Skeletal muscle satellite cell (primary cell): ENCODE measurements around the gene SLC35G2.

ENCODE experiments used
- H3K27me3 ChIP-seq: 2 replicates; pipeline ENCODE4 v1.7.0; 2013; ENCODE audit warnings: low read length; ENCODE audit not compliant: control insufficient read depth, insufficient read depth
- H3K36me3 ChIP-seq: 2 replicates; pipeline ENCODE4 v1.7.0; 2013; ENCODE audit warnings: mild to moderate bottlenecking, control low read depth, low read length; ENCODE audit not compliant: insufficient read depth
- H3K4me1 ChIP-seq: 2 replicates; pipeline ENCODE4 v1.7.0; 2013; ENCODE audit warnings: low read length; ENCODE audit not compliant: control insufficient read depth, insufficient read depth
- H3K4me2 ChIP-seq: 2 replicates; pipeline ENCODE4 v1.7.0; 2013; ENCODE audit warnings: mild to moderate bottlenecking, low read length
- H3K4me3 ChIP-seq: 2 replicates; pipeline ENCODE4 v1.7.0; 2013; ENCODE audit warnings: low read length
- H3K9ac ChIP-seq: 2 replicates; pipeline ENCODE4 v1.7.0; 2013; ENCODE audit warnings: mild to moderate bottlenecking, low read depth, low read length, moderate library complexity
- H3K9me3 ChIP-seq: replicated peaks from 2 replicates; pipeline ENCODE4 v1.7.0; 2013; ENCODE audit warnings: mild to moderate bottlenecking, control low read depth, low read length

Gene SLC35G2

DNA sequence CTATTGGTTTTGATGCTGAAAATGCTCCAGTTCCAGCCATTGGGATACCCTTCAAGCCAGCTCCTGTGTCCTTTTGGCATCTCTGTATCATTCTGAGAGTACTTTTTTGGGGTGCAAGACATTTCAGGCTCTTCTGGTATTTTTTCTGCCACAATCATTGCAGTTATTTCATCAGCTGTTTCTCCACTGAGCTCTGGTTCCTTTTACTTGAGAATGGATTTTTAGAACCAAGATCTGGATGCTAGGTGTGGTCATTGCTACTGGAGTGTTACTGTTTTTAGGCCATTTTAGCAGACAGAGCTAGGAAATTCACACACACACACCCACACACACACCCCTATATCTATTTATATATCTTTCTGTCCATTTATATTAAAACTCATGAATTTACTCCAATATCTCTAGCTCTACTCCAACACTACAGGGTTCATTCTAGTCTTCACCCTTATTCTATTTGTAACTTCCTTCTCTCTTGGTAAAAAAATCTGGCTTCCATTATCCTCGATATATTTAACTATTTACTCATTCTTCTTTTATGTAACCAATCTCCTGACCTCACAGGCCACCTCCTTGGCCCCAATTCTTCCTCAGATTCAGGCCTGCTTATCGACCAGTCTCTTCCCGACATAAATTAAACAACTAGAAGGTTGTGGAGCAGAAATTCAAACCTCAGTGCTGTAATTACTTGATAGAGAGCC, 17.0 kb downstream of the SLC35G2 start:
- Histone ChIP-seq H3K36me3 (no peaks in the 10 kb centered on the region), H3K27me3 (no peaks in the 10 kb centered on the region), H3K9ac (no peak overlapping the region), H3K4me1 (peaks cover 16% of the 10 kb centered on the region), H3K4me3 (no peak overlapping the region), H3K9me3 (no peaks in the 10 kb centered on the region), H3K4me2 (no peak overlapping the region)

DNA sequence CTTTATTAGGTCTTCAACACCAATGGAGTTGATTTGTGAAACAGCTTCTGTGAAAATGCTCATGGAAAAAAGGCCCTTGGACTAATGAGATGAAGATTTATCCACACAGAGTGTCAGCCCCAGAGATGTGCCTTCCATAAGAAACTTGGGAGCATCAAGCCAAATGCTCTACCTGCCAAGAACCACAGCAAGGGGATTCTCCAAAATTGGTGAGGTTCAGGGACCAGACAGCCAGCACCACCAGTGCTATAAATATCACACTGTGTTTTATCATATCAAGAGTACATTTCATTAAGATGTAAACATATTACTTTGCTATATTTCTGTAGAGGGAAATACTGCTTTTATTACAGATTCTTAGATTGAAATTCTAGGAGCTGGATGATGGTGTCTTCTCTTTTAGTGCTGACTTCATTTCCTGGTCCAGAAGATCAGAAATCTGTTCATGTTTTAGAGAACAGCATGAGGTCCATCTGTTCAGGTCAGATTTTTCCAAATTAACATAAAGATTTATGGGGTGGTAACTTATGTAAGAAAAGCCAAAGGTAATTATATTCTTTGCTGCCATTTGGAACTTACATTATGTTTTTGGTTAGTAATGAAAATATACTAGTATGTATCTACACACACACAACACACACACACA, 17.7 kb downstream of the SLC35G2 start:
- no peaks in the 10 kb centered on the region for H3K9me3 ChIP-seq
- no peak overlapping the region for H3K4me2 ChIP-seq
- H3K36me3 ChIP-seq, result no peaks in the 10 kb centered on the region
- H3K27me3 ChIP-seq, result no peaks in the 10 kb centered on the region
- H3K9ac ChIP-seq, result no peak overlapping the region
- peaks cover 16% of the 10 kb centered on the region for H3K4me1 ChIP-seq
- H3K4me3 ChIP-seq, result no peak overlapping the region

DNA sequence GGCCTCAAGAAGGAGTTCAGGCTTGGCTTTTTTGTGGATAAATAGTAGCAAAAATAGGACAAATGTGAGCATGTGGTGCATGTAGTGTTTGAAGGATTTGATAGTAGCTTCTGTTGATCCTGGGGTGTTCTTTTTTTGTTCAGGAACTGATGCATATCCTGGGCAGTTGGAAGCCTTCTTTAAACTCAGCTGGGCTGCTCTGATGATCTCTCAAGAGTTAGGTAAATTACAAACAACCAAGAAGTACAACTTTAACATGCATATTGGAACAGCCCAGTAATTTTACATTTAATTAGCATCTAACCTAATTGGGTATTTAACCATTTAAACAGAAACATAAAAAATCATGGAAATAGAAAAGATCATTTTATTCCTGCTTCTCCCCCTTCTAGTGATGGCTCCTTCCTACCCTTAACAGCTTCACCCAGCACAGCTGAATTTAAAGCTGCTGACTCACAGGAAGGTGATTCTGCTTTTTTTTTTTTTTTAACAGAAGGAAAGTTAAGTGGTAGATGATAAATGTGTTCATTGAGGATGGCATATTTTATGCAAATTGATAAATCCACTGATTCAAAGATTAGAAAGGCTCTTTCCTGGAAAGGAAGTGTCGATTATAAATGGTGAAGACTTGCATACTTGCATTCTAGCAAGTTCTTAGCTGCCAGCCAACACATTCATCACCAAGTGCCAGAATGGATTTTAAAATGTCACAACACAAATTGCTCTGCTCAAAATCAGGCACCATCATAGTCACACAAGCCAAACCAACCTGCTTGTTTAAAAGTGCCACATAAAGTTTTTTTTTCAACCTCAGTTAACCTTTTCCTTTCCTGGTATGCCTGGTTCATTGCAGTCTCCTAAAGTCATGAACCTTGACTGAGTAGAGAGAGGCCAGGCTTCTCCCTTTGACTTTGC, 20.0 kb downstream of the SLC35G2 start:
- Histone ChIP-seq H3K4me3 (no peak overlapping the region), H3K36me3 (peaks cover 3% of the 10 kb centered on the region), H3K4me1 (peaks cover 16% of the 10 kb centered on the region), H3K9ac (no peak overlapping the region), H3K9me3 (no peaks in the 10 kb centered on the region), H3K4me2 (peak overlapping the region; percentile 28), H3K27me3 (no peaks in the 10 kb centered on the region)

DNA sequence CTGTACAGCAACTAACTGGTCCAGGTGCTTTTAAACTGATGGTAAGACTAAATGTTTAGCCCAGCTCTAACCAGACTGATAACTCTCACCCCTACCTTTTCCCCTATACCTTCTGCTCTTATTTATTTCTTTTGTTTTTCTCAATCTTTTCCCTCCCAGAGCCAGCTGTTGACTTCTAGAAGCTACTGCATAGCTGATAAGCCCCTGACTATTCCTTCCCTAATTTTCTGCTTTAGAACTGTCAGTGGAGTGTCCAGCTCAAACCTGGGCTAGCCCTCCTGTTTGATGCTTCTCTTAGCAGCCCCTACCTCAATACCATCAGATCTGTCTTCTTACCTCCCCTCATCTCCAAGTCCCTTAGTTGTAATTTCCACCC, 20.6 kb downstream of the SLC35G2 start:
- H3K4me2 ChIP-seq, result no peak overlapping the region
- no peak overlapping the region for H3K9ac ChIP-seq
- peaks cover 3% of the 10 kb centered on the region for H3K36me3 ChIP-seq
- H3K9me3 ChIP-seq, result no peaks in the 10 kb centered on the region
- H3K4me1 ChIP-seq, result peaks cover 16% of the 10 kb centered on the region
- H3K4me3 ChIP-seq, result no peak overlapping the region
- no peaks in the 10 kb centered on the region for H3K27me3 ChIP-seq

DNA sequence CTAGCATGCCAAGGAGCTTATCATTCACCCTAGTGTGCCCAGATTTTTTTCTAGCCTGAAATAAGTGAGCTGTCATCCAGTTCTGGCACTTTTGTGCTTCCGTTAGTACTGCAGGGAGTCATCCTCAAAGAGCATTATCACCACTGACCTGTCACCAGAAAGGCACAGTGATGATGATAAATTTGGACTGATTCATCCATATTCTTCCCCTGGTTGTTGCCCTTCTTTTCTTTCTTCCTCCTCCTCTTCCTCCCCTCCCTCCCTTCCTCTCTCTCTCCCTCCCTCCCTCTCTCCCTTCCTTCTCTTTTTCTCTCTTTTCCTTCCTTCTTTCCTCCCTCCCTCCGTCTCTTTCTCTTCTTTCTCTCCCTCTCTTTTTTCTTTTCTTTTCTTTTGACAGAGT, 21.3 kb downstream of the SLC35G2 start:
- no peak overlapping the region for H3K4me3 ChIP-seq
- no peak overlapping the region for H3K9ac ChIP-seq
- no peaks in the 10 kb centered on the region for H3K27me3 ChIP-seq
- peaks cover 3% of the 10 kb centered on the region for H3K36me3 ChIP-seq
- no peak overlapping the region for H3K4me2 ChIP-seq
- H3K4me1 ChIP-seq, result peaks cover 16% of the 10 kb centered on the region
- H3K9me3 ChIP-seq, result no peaks in the 10 kb centered on the region

DNA sequence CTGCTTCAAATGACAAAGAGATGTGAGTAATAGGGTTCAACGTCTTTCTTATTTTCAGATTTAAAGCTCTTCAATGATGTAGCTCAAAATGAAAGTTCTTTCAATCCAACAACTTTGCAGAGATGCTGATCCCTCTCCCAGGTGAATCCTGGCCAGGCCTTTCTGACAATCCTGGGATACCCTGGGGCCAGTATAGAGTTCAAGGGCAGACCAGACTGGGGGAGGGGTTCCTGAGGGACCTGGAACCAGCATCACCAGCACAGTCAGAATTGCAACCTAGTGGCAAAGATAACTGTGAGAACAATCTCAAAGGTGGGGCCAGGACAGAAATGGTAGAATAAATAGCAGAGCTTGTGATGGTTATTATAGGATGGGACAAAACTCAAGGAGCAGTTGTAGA, 23.4 kb downstream of the SLC35G2 start:
- no peak overlapping the region for H3K4me2 ChIP-seq
- H3K36me3 ChIP-seq, result peaks cover 3% of the 10 kb centered on the region
- H3K4me3 ChIP-seq, result no peak overlapping the region
- H3K27me3 ChIP-seq, result no peaks in the 10 kb centered on the region
- peaks cover 16% of the 10 kb centered on the region for H3K4me1 ChIP-seq
- H3K9me3 ChIP-seq, result no peaks in the 10 kb centered on the region
- H3K9ac ChIP-seq, result no peak overlapping the region

DNA sequence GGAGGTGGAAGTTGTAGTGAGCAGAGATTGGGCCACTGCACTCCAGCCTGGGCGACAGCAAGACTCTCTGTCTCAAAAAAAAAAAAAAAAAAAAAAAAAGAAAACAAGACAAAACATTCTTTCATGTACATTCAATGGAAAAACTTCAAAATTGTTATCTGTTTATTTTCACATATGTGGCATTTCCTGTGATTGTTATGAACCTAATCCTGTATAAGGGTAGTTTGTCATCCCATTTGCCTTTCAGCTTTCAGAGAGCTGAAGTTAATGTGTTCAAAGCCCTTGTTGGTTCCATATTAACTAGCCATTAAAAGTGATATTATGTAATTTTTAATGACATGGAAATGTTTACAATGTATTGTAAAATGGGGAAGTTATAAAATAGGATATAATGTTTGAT, 25.8 kb downstream of the SLC35G2 start:
- no peak overlapping the region for H3K9ac ChIP-seq
- H3K27me3 ChIP-seq, result no peaks in the 10 kb centered on the region
- H3K36me3 ChIP-seq, result peaks cover 3% of the 10 kb centered on the region
- peaks cover under 1% of the 10 kb centered on the region for H3K4me1 ChIP-seq
- no peaks in the 10 kb centered on the region for H3K9me3 ChIP-seq
- no peak overlapping the region for H3K4me2 ChIP-seq
- H3K4me3 ChIP-seq, result no peak overlapping the region

DNA sequence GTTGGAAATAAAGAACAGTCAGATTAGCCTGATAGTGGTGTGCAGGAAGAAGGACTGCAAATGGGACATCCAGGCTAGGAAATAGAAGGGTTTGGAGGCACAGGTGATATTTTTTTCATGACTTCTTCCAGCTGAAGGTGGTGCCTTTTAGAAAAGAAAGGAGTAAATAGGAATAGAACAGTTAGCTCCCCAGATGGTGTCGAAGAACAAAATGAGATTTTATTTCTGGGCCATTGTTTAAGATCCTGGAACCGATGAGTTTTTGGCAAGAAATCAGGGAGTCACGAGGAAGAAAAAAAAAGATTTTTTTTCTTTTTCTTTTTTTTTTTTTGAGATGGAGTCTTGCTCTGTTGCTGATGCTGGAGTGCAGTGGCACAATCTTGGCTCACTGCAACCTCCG, 33.3 kb downstream of the SLC35G2 start:
- no peaks in the 10 kb centered on the region for H3K4me1 ChIP-seq
- H3K9ac ChIP-seq, result no peak overlapping the region
- no peaks in the 10 kb centered on the region for H3K36me3 ChIP-seq
- no peak overlapping the region for H3K4me2 ChIP-seq
- no peaks in the 10 kb centered on the region for H3K27me3 ChIP-seq
- H3K9me3 ChIP-seq, result no peaks in the 10 kb centered on the region
- no peak overlapping the region for H3K4me3 ChIP-seq

DNA sequence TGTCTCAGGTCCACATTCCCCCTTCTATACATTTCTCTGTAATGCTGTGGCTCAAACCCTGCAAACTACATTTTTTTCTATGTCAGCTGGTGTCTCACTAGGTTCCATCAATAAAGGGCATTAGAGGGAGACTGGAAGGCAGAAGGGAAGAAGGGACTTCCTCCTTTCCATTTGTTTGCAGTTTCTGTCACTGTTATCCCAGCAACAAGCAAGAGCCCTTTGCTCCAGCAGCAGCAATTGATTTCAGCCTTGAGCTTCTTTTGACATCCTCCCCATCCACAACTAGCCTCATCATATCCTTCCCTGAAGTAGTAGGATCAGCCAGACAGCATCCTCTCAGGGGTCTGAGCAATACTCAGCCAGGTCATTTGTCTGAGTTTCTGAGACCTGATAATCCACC, 37.7 kb downstream of the SLC35G2 start:
- Histone ChIP-seq H3K4me2 (no peak overlapping the region), H3K4me1 (peaks cover 8% of the 10 kb centered on the region), H3K9me3 (no peaks in the 10 kb centered on the region), H3K27me3 (no peaks in the 10 kb centered on the region), H3K4me3 (no peak overlapping the region), H3K36me3 (no peaks in the 10 kb centered on the region), H3K9ac (no peak overlapping the region)

DNA sequence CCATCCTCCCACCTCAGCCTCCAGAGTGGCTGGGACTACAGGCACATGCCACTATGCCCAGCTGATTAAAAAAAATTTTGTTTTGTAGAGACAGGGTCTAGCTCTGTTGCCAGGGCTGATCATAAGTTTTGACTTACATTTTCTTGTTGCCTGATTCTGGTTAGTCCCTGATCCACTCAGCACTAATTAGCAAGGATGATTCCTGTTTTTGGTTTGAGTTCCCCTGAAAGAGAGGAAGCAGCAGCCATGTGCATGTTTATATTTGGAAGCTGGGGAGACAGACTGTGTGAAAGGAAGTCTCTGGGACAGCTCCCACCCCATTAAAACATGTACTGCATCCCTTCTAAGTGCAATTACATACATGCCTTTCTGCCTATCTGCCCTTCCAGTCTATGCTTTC, 39.5 kb downstream of the SLC35G2 start:
- no peaks in the 10 kb centered on the region for H3K36me3 ChIP-seq
- H3K27me3 ChIP-seq, result no peaks in the 10 kb centered on the region
- no peaks in the 10 kb centered on the region for H3K9me3 ChIP-seq
- H3K4me3 ChIP-seq, result no peak overlapping the region
- H3K4me2 ChIP-seq, result no peak overlapping the region
- H3K9ac ChIP-seq, result no peak overlapping the region
- peaks cover 10% of the 10 kb centered on the region for H3K4me1 ChIP-seq

DNA sequence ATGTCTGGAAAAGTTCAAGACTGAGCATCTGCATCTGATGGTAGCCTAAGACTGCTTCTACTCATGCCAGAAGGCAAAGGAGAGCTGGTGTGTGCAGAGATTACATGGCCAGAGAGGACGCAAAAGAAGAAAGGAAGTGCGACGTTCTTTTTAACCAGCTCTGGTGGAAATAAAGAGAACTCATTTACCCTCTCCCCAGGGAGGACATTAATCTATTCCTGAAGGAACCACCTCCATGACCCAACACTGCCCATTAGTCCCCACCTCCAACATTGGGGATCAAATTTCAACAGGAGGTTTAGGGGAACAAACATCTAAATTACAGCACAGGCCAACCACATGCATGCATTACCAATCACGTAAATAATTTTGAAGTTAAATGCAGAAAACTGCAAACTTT, 41.6 kb downstream of the SLC35G2 start:
- H3K4me2 ChIP-seq, result peak overlapping the region; percentile 92
- H3K36me3 ChIP-seq, result no peaks in the 10 kb centered on the region
- H3K27me3 ChIP-seq, result no peaks in the 10 kb centered on the region
- H3K4me3 ChIP-seq, result no peak overlapping the region
- peaks cover 12% of the 10 kb centered on the region for H3K4me1 ChIP-seq
- H3K9ac ChIP-seq, result no peak overlapping the region
- H3K9me3 ChIP-seq, result no peaks in the 10 kb centered on the region
